NCI-H2107 (cell line): ENCODE data around the gene CLDN24.

Source experiments
- DNase-seq: peaks from one replicate; lab custom pipeline; 2025; lab: John Stamatoyannopoulos, UW

Gene CLDN24

DNA sequence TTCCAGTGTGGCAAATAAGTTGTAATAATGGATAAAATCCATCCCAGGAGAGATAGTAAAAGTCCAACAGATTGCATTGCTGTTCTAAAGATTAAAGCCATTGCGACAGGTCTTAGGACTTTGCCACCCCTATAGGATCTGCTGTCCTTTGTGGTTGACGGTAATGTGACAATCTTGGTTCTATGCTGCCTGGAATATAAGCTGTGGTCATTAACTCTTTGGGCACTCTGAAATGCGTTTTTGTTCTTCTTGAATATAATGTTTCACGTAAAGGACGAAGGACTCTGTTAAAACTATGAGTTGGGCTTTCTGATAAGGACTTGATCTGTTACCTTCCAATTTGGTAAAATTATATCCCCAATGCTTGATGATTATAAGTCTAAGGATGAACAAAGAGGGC is at the start of gene CLDN24:
TSS of gene CLDN24 (minus strand) at position 101 of the 400 bp plus-strand sequence. CDS start at position 101, 0 bp downstream.
- no peak for DNase-seq

DNA sequence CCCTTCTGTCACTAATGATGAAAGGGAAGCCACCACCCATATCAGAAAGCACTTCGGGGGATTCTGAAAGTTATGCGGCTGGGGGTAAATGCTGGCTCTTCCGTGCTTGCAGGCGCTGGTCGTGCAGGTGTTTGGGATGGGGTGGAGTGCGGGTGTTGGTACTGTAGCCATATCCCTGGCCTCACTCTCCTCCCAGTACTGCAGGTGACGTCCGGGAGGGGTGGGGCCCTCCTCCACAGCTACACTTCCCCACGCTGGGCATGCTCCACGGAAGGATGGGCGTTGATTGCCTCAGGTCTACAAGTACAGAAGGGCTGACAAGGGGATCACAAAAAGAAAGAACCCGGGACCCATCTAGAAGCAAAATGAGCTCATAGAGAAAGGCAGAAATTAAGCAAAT is 48.6 kb upstream of the CLDN24 start:
- no peak for DNase-seq

DNA sequence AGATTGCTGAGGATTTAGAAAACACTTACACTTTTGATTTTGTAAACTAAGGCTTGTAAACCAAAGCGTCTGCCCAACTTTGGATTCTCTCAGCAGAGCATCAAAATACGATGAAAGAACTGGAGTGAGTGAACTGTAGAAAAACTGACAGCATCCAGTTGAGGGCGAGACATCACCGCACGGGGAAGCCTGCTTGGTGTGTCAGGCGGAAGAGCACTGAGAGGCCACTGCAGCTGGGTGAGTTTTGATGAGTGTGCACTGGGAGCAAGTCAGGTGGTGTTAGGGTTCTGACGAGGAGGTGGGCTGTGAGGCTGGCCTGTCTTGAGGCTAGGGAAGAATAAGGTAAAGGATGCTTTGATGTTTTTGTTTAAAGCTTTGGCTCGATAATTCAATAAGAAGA is 46.8 kb upstream of the CLDN24 start:
- DNase-seq, result no peak

DNA sequence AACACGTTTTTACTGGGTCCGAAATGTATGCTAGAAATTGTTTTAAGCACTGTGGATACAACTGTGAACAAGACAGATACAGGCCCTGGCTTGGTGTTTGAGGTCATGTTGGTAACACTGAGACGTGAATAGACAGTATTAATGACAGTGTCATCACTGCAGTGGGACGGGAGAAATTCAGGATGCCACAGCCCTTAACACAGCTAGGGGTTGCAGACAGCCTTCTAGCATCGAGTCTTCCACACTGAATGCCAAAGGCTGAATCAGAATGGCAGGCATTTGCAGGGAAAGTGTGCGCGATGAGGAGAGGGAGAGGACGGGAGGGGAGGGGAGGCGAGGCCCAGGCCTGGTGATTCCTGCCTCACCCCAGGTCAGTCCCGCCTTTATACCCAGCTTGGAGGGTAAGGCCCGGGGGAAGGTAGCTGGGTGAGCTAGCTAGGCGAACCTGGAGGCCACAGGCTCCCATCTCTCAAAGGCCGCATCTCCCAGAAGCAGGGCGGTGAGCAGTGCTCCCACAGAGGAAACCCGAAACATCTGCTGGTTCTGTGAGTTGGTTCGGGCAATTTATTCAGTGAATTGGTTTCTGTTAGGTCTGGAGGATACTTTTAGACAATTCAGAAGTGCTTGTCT is 44.1 kb upstream of the CLDN24 start:
- DNase-seq, result no peak

DNA sequence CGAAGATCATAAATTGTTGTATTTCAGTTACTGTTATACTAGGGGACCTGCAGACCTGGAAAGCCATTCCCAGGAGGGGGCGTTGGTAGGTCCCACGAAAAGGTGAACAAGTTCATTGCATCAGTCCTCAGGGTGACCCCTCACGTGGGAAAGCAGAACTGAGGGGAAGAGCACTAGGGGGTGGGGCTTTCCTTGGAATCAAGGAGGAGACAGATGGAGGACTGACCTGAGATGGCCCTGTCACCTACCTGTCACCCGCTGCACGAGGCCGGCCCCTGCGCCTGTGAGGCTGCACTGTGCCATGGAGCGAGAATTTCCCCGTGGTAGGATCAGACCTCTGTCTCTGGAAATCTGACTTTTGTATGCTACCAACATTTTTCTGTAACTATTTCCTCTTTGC is 41.8 kb upstream of the CLDN24 start:
- DNase-seq, result no peak

DNA sequence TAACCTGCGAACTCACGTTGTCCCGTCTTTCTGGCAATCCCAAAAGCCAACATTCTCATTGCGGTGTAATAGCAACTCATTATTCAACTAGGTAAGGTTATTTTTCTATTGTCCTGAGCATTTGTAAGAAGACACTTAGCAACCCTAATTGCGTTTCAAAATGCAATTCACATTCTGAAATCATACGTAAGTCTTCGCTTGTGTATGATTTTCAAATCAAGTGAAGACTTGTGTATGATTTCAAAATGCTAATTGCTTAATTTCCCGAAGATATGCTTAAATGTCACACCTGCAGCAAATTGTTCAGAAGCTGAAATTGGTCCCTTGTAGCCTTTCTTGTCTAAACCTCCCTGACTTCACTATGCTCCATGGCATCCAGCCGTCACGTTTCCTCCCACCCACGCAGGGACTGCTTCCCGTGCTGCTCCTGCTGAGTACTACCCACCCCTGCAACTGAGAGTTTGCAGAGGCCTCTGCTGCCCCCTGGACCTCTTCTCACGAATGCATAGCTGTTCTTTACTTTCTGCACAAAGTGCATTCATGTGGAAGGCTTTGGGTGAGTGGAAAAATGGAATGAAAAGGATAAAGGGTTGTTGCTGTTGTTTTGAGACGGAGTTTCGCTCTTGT is 40.8 kb upstream of the CLDN24 start:
- DNase-seq, result no peak

DNA sequence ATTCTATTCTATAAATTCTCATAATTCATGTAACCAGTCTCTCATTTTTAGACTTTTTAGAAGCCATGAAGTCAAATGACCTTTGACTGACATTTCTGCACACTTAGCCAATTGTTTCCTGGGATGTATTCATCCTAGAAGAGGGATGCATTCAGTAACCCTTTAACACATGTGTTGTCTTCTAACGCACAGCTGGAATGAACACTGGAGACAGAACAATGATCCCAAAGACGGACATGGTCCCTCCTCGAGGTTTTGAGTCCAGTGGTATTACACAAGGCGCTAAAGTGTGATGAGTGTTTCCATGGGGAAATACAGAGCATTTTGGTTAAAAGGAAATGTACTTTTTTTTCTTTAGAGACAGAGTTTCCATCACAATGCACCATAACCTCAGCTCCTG is 39.8 kb upstream of the CLDN24 start:
- DNase-seq, result no peak

DNA sequence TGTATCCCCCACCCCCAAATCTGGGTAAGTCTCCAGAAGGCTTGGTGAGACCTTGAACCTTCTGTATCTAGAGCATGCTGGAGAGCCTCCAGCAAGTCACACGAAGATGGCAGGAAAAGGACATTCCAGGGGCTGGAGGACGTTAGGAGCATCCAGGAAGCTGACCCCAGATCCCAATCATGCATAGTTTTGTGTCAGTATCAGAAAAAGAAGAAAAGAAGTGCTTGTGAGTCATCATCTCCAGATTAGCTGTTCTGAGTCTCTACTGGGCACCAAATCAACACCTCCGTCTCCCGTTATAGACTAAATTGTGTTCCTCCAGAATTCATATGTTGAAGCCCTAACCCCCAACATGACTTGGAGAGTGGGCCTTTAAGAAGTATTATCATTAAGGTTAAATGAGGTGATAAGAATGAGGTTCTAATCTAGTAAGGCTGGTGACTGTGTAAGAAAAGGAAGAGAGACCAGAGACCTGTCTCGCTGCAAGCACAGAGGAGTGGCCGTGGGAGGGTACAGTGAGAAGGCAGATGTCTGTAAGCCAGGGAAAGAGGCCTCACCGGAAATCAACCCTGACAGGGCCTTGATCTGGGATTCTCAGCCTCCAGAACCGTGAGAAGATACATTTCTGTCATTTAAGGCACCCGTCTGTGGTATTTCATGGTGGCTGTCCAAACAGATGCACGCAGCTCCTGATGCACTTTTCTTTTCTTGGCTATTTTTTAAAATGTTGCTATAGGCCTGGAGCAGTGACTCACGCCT is 38.1 kb upstream of the CLDN24 start:
- DNase-seq, result no peak

DNA sequence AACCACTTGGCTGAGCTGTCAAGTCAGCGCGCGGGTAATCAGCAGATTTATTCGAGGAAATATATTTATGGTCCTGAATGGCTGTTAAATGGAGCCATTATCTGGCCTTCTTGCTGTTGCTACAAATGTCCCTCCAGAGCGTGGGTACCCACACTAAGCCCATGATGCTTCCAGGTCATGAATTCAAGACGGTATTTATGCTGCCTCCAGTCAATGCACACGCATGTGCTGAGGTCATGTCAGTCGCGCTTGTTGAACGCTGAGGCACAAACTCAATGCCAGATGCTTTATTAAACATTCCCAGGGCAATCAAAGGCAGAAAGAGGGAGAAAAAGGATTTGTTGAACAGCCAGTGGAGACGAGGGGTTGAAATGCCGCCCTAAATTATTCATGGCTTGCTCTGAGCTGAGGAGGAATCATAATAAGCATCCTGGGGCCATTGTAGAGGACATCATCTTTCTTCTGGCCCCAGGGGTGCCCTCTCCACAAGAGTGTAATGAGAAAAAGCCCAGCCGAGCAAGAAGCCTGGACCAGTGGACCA is 36.1 kb upstream of the CLDN24 start:
- DNase-seq, result no peak

DNA sequence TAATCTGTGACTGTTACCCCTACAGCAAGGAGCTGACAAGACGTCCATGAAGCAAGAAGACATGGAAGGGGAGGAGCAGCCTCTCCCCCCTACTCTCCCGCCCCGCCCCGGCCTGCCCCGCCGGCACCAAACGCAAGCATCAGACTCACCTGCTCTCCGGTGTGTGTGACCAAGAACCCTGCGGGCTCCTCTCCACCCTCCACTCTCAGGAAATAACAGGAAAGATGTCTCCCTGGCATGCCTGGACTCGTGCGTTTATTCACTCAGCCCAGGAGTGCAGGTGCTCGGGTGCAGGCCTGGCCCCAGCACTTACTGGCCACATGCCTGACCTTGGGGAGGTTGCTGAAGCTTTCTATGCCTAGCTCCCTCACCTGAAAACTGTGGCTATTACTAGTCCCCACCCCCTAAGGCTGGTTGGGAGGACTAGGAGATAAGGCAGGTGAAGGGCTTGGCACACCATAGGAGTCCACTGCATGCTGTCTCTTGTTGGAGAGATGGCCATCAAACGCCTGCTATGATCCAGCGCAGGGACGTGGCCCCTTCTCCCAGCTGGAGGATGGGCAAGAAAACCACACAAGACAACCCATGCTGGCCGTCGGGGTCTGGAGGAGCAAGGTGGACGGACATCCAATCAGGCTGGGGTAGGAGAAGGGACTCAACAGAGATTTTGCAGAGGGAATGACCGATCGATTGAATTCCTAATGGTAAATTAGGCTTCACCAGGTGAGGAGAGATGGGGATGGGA is 34.9 kb upstream of the CLDN24 start:
- DNase-seq, result no peak

DNA sequence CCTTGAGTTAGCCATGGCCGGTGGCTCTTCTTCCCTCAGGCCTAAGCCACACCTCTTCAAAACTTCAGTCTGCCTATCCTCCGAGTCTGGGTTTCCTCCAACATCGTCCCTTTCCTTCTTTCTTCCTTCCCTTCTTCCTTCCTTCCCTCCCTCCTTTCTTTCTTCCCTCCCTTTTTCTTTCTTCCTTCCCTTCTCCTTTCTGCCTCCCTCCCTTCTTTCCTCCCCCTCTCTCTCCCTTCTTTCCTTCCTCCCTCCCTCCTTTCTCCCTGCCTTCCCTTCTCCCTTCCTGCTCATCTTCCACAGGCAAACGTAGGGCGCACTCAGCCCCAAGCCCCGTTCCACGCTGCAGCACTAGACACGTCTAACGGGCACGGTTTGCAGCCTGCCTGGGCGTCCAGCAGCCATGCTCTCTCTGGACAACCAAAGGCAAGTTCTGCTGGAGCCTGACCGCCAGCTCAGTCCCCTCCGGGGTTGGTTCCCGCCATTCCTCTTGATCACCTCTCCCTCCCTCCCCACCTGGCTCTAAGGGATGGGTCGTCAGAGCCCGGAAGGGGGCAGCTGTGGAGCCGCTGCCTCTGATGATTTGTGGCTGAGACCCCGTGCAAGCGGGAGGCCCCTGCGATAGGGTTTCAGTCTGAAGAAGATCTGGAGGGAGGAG is 34.1 kb upstream of the CLDN24 start:
- DNase-seq, result no peak

DNA sequence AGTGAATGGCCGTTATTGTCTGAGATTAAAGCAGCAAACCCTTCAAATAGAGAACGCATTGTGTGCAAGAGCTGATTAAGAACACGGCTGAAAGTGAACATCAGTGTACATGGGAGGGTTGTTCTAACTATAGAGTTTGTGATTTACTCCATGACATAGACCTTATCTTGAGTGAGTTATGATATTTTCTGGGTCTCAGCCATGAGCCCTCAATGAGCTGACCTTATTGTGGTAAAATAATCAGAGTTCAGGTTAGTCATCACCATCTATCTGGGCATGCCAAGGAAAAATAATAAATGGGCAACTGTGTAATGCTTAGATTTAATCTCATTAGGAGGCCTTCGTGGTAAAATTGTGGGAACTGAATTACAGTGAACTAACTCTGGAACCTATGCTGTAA is 33.2 kb upstream of the CLDN24 start:
- DNase-seq, result no peak

DNA sequence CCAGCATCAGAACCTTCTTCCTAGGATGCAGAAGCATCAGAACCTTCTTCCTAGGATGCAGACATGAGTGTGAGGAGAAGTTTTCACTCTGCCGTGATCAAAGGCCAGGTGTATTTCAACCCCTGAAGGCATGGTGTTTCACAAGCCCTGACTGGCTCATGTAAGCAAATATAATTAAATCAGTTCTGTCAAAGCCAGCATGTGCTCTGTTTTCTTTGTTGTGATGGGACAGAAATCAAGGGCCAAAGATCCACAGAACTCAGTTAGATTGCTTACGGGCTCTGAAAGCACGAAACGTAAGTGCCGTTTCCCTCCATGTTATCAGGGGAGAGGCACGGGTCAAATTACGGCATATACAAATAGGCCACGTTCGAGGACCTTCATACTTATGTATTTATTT is 32.0 kb upstream of the CLDN24 start:
- no peak for DNase-seq

DNA sequence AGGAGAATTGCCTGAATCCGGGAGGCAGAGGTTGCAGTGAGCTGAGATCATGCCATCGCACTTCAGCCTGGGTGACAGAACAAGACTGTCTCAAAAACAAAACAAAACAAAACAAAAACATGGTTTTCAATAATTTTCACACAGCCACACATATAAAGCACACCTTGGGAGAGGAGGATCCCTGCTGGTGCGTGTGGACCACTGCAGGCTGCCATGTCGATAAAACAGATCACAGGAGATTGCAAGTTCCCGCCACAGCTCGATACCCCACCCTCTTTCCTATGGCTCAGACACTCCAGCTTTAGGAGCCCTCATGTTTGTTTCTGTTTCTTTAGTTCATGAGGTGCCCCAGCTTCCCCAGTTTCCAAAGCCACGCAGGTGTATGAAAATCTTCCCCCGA is 31.3 kb upstream of the CLDN24 start:
- DNase-seq, result no peak

DNA sequence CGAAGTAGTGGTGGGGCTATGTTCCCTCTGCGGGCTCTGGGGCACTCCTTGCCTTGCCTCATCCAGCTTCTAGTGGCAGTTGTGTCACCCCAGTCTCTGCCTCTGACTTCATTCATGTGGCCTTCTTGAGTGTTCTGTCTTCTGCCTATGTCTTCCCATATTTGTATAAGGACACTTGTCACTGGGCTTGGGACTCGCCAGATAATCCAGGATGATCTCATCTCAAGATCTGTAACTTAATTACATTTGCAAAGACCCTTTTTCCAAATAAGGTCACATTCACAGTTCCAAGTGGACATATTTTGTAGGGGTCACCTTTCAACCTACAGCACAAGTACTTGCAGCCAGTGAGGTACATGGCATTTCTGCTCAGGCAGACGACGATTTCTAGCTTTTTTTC is 30.3 kb upstream of the CLDN24 start:
- no peak for DNase-seq

DNA sequence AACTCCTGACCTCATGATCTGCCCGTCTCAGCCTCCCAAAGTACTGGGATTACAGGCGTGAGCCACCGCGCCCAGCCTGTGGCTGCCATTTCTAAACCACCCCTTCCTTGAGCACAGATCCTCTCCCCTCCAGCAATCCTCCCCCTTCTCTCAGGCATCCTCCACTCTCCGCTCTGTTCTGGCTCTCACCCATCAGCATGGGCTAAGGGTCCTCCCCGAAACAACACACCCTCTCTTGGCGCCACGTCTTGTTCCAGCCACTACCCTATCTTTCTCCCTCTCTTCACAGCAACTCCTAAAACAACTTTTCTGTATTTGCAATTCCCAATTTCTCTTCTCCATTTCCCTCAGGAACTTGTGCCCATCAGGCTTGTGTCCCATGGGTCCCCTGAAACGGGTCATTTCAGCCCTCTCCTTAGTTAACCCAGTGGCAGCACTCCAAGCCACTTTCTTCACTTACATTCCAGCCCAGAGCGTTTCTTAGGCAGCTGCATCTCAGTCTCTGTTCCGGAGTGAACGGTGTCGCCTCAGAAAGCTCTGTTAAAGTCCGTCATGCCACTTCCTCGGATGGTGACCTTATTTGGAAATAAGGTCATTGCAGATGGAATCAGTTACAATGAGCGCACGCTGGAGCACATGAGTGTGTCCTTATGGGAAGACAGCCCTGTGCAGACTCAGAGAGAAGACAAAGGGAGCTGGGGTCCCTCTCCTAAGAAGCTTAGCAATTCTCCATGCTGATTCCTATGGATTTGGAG is 28.3 kb upstream of the CLDN24 start:
- DNase-seq, result no peak

DNA sequence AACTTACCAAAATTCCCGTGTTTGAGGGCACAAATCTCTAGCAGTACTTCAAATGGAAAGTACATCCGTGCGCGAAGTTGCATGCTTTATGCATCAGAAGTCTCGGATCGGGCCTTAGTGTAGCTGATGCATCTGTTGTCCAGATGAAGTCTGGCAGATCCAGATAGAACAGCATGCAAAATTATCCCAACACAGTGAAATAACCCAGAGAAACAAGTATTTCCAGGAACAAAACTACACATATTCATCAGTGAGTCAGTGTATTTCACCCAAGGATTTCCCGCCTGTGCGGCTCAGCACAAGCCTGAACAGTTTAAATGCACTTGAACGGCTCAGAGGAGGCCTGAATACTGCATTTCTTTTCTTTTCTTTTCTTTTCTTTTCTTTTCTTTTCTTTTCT is 27.4 kb upstream of the CLDN24 start:
- DNase-seq, result no peak

DNA sequence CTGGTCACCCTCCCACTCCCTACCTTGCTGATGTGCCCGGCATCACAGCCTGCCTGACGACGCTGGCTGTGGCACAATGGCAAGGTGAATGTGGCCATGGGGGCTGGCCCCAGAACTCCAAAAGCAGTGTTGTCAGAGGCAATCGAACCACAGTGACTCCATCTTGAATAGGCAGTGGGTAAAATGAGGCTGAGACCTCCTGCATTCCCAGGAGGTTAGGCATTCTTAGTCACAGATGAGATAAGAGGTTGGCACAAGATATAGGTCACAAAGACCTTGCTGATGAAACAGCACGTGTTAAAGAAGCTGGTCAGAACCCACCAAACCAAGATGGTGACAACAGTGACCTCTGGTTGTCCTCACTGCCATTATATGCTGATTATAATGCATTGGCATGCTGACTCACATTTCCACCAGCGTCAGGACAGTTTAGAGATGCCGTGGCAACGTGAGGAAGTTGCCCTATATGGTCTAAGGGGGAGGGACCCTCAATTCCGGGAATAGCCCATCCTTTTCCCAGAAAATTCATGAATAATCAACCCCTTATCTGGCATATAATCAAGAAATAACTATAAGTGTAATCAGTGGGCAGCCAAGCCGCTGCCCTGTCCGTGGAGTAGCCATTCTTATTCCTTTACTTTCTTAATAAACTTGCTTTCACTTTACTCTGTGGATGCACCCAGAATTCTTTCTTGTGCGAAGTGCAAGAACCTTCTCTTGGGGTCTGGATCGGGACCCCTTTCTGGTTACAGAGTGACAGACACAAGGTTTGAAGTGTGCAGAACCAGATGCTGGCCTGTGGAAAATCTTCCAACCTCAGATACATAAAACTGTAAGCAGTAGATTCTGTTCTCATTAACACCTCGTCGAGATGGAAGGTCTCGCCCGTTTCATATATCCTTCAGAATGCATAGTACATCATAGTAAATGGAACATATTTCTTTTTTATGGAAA is 26.8 kb upstream of the CLDN24 start:
- DNase-seq, result no peak

DNA sequence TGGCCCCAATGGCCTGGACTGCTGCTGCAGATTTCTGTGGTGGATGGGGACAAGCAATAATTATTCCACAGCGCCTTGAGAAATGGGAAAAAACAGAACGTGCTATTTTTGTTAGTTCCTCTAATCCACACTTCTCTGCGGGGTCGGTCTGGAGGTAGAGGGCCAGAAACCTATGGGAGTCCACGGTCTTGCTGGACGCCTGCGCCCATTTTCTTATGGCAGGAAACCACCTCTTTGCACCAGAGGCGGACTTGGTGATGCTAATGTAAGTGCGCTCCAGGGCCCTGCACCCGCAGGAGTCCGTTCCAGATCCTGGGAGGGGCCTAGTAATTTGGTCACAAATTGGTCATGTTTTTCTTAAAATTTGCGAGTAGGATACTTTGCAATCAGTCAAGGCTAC is 25.9 kb upstream of the CLDN24 start:
- no peak for DNase-seq

DNA sequence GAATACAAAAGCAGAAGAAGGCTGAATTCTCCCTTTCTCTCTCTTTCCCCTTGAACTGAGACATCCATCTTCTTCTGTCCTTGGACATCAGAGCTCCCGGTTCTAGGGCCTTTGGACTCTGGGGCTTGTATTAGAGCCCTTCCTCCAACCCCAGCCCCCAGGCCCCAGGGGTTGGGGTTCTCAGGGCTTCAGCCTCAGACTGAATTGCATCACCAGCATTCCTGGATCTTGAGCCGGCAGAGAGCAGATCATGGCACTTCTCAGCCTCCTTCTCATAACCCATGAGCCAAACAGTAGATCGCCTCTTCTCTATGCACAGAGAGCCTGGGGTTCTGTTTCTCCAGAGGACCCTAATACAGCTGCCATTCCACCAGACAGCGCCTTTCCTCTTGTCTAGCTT is 25.3 kb upstream of the CLDN24 start:
- DNase-seq, result no peak
